HFFc6 (cell line): Measurements from ENCODE around the gene CTSK. TPM values are rescaled to one million over a fixed set of nuclear protein-coding genes. Genes with fewer than 3 reads are reported as not detected.
"Not testable (repeated sequence)": the region's sequence is repeated elsewhere in the genome, so short reads cannot be mapped to it uniquely, and the experiment has no call there.

Experiments
- DNase-seq: peaks from one replicate; pipeline ENCODE4 v3.0.0-alpha.2; 2018
- H3K27ac Mint-ChIP-seq: 2 replicates; pipeline ENCODE4 v1.8.0; 2020; ENCODE audit warnings: mild to moderate bottlenecking, mixed read lengths
- H3K27me3 Mint-ChIP-seq: 2 replicates; pipeline ENCODE4 v1.8.0; 2021; ENCODE audit warnings: mild to moderate bottlenecking, moderate library complexity, mixed read lengths; ENCODE audit not compliant: insufficient read depth
- H3K36me3 Mint-ChIP-seq: 2 replicates; pipeline ENCODE4 v1.8.0; 2021; ENCODE audit warnings: low read depth, mixed read lengths
- H3K4me1 Mint-ChIP-seq: 2 replicates; pipeline ENCODE4 v1.8.0; 2020; ENCODE audit warnings: low read depth, mixed read lengths
- H3K4me3 Mint-ChIP-seq: 2 replicates; pipeline ENCODE4 v1.8.0; 2020; ENCODE audit warnings: mild to moderate bottlenecking, moderate library complexity, mixed read lengths
- H3K9me3 Mint-ChIP-seq: 2 replicates; pipeline ENCODE4 v1.8.0; 2020; ENCODE audit warnings: mild to moderate bottlenecking, mixed read lengths
- CTCF ChIP-seq: fragments of 200-600 bp; sonication (generic); IDR thresholded peaks from 2 replicates; pipeline ENCODE4 v1.5.0; 2021; ENCODE audit warnings: antibody characterized with exemption, mild to moderate bottlenecking
- total RNA-seq, 6 experiments: library from RNA; stranded (reverse); fragmentation: NEBNext Ultra II Directional; extraction: Animal tissue kit (Norgen Biotek cat#: 25700); gene quantifications; 2 replicates in 1 of 6; 3 replicates in 5 of 6; pipeline ENCODE4 v1.2.3, GENCODE V29; 2021

Gene CTSK
- total RNA-seq, 6 experiments from 2014 or later = 8.5 to 104 (median 101) TPM

GRCh38 chr1:150804671-150805070 is 3.4 kb downstream of the CTSK start:
- H3K9me3 Mint-ChIP-seq = no peaks in the 10 kb centered on the region
- H3K4me1 Mint-ChIP-seq = peaks cover 46% of the 10 kb centered on the region
- H3K27me3 Mint-ChIP-seq = peaks cover 2% of the 10 kb centered on the region; the same call in 1 of the 2 replicates
- H3K36me3 Mint-ChIP-seq = peaks cover 17% of the 10 kb centered on the region
- DNase-seq = no peak
- no peak overlapping the region for H3K27ac Mint-ChIP-seq
- no peak overlapping the region for H3K4me3 Mint-ChIP-seq
- TF ChIP-seq CTCF = no peak

- Mint-ChIP-seq H3K4me3 (no peak overlapping the region), H3K9me3 (no peaks in the 10 kb centered on the region), H3K36me3 (peaks cover 47% of the 10 kb centered on the region), H3K4me1 (peaks cover 8% of the 10 kb centered on the region; the same call in 1 of the 2 replicates), H3K27ac (no peak overlapping the region), H3K27me3 (peaks cover 2% of the 10 kb centered on the region; the same call in 1 of the 2 replicates)
- no peak for DNase-seq
- TF ChIP-seq CTCF = no peak
These were observed 9.0 kb downstream of the CTSK start for GRCh38 chr1:150799089-150799488.

- peaks cover 8% of the 10 kb centered on the region; the same call in 1 of the 2 replicates for H3K4me1 Mint-ChIP-seq
- H3K36me3 Mint-ChIP-seq = peaks cover 44% of the 10 kb centered on the region
- H3K27me3 Mint-ChIP-seq = no peaks in the 10 kb centered on the region
- TF ChIP-seq CTCF = no peak
- no peak for DNase-seq
- peak overlapping the region; percentile 1; the same call in 1 of the 2 replicates for H3K27ac Mint-ChIP-seq
- H3K9me3 Mint-ChIP-seq = no peaks in the 10 kb centered on the region
- H3K4me3 Mint-ChIP-seq = no peak overlapping the region
These were observed 9.5 kb downstream of the CTSK start for GRCh38 chr1:150798525-150798924.

- no peaks in the 10 kb centered on the region for H3K9me3 Mint-ChIP-seq
- H3K4me3 Mint-ChIP-seq = no peak overlapping the region
- peaks cover 38% of the 10 kb centered on the region for H3K36me3 Mint-ChIP-seq
- H3K27me3 Mint-ChIP-seq = no peaks in the 10 kb centered on the region
- H3K27ac Mint-ChIP-seq = no peak overlapping the region
- peaks cover 8% of the 10 kb centered on the region; the same call in 1 of the 2 replicates for H3K4me1 Mint-ChIP-seq
- no peak for DNase-seq
- no peak for TF ChIP-seq CTCF
These were observed 11.7 kb downstream of the CTSK start for GRCh38 chr1:150796374-150796773.

- H3K4me1 Mint-ChIP-seq, DNase-seq, H3K27ac Mint-ChIP-seq, H3K9me3 Mint-ChIP-seq, H3K27me3 Mint-ChIP-seq, H3K4me3 Mint-ChIP-seq: not testable (repeated sequence)
- H3K36me3 Mint-ChIP-seq = peaks cover 30% of the 10 kb centered on the region
These were observed 14.3 kb downstream of the CTSK start for GRCh38 chr1:150793778-150794177.

- Mint-ChIP-seq H3K36me3 (peaks cover 25% of the 10 kb centered on the region), H3K4me3 (no peak overlapping the region), H3K4me1 (no peaks in the 10 kb centered on the region; the same call in 1 of the 2 replicates), H3K27ac (no peak overlapping the region), H3K27me3 (no peaks in the 10 kb centered on the region), H3K9me3 (no peaks in the 10 kb centered on the region)
- no peak for DNase-seq
- TF ChIP-seq CTCF = no peak
These were observed 14.8 kb downstream of the CTSK start for GRCh38 chr1:150793221-150793620.
